H1 (cell line): ENCODE results near the gene RPTOR. TPM values are rescaled to one million over a fixed set of nuclear protein-coding genes. Genes with fewer than 3 reads are reported as not detected.

Experiments
- polyA plus RNA-seq, 7 experiments: library from polyadenylated mRNA; depleted of rRNA in 3 of 7; stranded (reverse) in 5 of 7; unstranded in 2 of 7; fragments of >200 nt in 5 of 7; fragments of 200-250 nt in 2 of 7; gene quantifications; 1 replicate in 5 of 7; 2 replicates in 1 of 7; 4 replicates in 1 of 7; pipeline versions ENCODE4 v1.2.1 to v1.2.3, GENCODE V29; 2011 to 2013; ENCODE audit warnings: missing spikeins in 2 of 7, mixed read lengths in 2 of 7
- total RNA-seq: library from RNA; stranded (reverse); fragmentation: NEBNext Ultra II Directional; extraction: Animal tissue kit (Norgen Biotek cat#: 25700); gene quantifications from 2 replicates; pipeline ENCODE4 v1.2.1, GENCODE V29; 2021
- TF ChIP-seq, protein P1 (sequence below): IDR thresholded peaks from 2 replicates; pipeline ENCODE4 v1.6.1; 2011; ENCODE audit warnings: low read depth, mild to moderate bottlenecking, low read length; ENCODE audit not compliant: insufficient read depth

RPTOR gene
- total and polyA plus RNA-seq, 2 of the 8 experiments (the other 6 are each of a cell fraction or from before 2014, with no cell fraction given): 6.9 to 28.7 TPM

DNA sequence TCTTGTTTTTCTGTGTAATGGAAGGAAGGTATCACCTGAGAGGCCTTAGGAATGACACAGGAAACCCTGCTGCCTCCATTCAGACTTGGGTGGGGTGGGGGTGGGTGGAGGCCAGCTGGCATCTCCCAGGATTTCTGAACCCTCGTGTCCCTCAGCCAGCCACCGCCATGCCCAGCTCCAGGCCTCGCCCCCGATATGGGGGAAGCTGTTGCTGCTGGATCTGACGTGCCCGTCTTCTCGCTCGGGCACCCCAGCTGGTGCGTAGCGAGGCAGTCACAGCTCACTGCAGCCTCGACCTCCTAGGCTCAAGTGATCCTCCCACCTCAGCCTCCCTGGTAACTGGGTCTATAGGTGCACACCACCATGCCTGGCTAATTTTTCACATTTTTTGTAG, 227.0 kb downstream of the RPTOR start (continued):
- TF ChIP-seq, protein P1, sequence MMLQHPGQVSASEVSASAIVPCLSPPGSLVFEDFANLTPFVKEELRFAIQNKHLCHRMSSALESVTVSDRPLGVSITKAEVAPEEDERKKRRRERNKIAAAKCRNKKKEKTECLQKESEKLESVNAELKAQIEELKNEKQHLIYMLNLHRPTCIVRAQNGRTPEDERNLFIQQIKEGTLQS: no peak
- TF ChIP-seq, all 59 proteins: peak for 0
